Stimulated activated naive CD8-positive, alpha-beta T cell treated with anti-CD3 and anti-CD28 coated beads, Interleukin-15, Interleukin-2, amounts not matched to agents 100 ng/mL and 50 ng/mL, for 24 hours (primary cell): Measurements from ENCODE around the gene TBC1D21.

ENCODE experiments used
- H3K27ac Mint-ChIP-seq: one replicate; pipeline ENCODE4 v1.8.0; 2021; ENCODE audit warnings: mild to moderate bottlenecking, mixed read lengths
- H3K27me3 Mint-ChIP-seq: one replicate; pipeline ENCODE4 v1.8.0; 2021; ENCODE audit warnings: mixed read lengths
- H3K36me3 Mint-ChIP-seq: one replicate; pipeline ENCODE4 v1.8.0; 2021; ENCODE audit warnings: low read depth, mixed read lengths
- H3K4me1 Mint-ChIP-seq: one replicate; pipeline ENCODE4 v1.8.0; 2021; ENCODE audit warnings: low read depth, mixed read lengths
- H3K4me3 Mint-ChIP-seq: one replicate; pipeline ENCODE4 v1.8.0; 2021; ENCODE audit warnings: mild to moderate bottlenecking, mixed read lengths
- H3K9me3 Mint-ChIP-seq: one replicate; pipeline ENCODE4 v1.8.0; 2021; ENCODE audit warnings: mixed read lengths

Gene TBC1D21

DNA sequence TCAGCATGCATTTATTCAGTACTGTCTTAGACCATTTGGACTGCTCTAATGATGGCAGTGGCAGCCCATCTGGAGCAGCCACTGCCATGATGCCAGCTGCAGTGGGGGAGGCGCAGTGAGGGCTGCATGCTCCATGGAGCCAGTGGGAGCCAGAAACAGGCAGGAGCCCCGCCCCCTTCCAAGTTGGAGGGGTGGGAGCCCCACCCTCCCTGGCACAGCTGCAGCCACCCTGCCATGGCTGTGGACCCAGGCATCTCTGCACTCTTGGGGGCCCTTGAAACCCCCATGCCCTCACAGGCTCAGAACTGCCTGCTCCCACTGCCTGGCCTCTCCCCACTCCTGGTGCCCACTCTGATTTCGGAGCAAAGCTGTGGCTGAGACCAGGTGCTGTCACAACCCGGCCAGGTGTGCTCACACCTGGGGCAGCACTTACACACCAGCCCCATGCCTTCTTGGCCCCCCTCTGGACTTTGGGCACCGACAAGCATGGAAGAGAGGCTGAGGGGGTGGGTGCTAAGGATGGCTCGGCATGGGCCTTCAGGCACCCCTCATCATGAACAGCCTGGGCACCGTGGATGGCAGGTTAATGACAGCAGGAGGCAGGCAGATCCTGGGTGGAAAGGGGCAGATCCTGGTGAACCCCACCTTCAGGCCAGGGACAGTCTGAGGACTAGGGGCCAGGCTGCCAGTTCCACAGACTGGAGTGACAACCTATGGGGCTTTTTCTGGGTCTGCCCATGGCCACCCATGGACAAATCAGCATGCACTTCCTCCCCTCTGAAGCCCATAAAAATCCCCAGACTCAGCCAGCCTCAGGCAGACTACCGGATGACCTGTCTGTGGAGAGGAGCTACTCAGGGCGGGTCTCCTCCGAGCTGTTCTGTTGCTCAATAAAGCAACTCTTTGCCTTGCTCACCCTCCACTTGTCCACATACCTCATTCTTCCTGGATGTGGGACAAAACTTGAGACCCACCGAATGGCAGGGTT lies 18.3 kb downstream of the TBC1D21 start:
- Mint-ChIP-seq H3K9me3 (no peaks in the 10 kb centered on the region), H3K27ac (no peak overlapping the region)

DNA sequence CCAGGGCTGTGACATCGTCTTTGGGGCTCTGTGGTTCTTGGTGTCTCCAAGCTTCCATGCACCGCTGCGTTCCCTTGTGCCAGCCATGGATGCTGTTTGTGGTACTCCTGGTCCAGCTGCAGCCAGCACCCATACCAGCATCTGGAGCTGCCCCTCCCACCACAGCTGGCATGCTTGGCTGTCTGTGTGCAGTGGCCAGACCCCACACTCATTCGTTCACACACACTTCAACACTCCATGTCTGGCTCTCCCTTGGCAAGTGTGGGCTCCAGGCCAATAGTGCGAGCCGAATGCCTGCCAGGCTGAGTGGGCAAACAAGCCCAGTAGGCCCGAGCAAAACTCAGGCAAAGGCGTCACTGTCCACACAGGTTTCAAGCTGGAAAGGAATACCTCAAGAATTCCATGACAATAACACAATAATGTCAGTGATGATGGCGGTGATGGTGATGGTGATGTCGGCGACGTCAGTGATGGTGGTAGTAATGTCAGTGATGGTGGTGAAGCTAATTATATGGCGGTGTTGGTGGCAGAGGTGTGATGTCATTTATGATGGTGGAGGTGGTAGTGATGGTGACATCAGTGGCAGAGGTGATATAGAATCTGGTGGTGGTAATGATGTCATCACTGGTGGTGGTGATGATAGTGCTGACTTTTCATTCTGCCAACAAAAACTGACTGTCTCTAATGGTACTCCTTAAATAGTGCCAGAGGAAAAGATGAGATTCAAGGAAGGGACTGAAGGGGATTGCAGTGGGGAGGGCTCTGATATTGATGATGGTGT lies 19.3 kb downstream of the TBC1D21 start:
- H3K27ac Mint-ChIP-seq = no peak overlapping the region
- H3K9me3 Mint-ChIP-seq = no peaks in the 10 kb centered on the region
- H3K4me1 Mint-ChIP-seq = no peaks in the 10 kb centered on the region
- H3K27me3 Mint-ChIP-seq = peaks cover 4% of the 10 kb centered on the region
- no peaks in the 10 kb centered on the region for H3K36me3 Mint-ChIP-seq
- H3K4me3 Mint-ChIP-seq = no peak overlapping the region

More for the DNA sequence above, 18.3 kb downstream of the TBC1D21 start:
- Mint-ChIP-seq H3K4me1 (no peaks in the 10 kb centered on the region), H3K36me3 (no peaks in the 10 kb centered on the region), H3K4me3 (no peak overlapping the region), H3K27me3 (peaks cover 4% of the 10 kb centered on the region)

DNA sequence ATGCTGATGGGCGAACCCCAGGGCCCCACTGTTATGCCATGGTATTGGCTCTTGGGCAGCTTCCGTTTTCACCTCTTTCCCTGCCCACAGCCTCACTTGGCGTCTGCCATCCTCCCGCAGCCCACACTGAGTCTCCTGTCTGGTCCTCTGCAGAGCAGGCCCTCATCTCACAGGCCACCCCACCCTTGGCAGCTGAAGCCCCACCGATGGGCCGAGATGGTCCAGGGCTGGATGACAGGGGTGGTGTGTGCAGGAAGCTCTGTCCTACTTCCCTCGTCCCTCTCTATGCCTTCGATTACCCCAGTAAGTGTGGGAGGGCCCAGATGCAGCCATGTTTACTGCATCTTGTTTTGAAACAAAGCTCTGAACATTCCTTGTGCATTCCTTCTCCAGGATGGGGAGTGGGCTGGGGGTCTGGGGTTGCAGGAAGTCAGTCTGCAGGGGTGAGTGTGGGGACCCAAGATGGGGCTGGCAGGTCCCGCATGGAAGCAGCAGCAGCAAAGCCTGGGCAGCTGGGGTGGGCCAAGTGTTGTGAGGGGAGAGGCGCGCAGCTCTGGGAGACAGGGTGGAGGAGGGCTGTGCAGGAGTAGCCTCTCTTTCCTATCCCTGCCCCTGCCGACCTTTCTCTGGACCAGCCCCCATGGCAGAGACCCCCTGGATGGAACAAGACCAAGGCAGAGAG lies 20.9 kb downstream of the TBC1D21 start:
- no peak overlapping the region for H3K27ac Mint-ChIP-seq
- peaks cover 4% of the 10 kb centered on the region for H3K27me3 Mint-ChIP-seq
- no peak overlapping the region for H3K4me3 Mint-ChIP-seq
- H3K9me3 Mint-ChIP-seq = no peaks in the 10 kb centered on the region
- no peaks in the 10 kb centered on the region for H3K36me3 Mint-ChIP-seq
- no peaks in the 10 kb centered on the region for H3K4me1 Mint-ChIP-seq

DNA sequence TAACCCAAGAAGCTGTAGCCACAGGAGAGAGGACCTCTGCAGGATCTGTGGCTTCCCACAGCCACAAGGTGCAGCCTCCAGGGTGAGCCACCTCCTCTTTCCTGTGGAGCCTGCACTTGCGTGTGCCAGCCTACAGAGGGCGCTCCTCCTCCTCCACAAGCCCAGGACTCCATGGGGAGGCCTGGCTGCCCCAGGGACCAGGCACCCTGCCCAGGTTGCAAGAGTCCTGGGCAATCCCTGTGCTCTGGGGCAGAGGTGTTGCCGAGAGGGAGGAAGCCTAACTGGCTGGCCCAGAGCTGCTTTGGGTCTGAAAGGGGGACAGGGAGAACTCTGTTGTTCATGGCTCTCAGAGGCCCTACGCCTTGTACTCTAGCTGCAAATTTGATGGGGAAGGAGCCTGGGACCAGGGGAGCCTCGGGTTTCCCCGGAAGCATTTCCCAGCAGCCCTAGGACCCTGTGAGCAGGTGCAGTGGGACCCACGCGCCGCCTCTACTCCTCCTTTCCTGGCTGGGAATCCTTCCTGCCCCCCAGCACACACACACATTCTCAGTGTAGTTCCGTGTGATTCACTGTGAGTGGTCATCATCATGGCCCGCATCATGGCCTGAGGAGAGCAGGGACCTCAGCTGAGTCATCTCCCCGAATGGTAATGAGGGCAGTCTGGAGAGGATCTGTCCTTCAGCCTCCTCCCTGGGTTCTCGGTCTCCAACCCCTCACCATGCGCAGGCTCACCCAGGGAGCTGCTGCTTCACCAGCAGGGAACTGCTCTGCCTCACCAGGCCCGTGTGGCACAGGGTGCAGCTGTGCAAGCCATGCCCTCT lies 24.3 kb downstream of the TBC1D21 start:
- Mint-ChIP-seq H3K27ac (no peak overlapping the region), H3K4me1 (no peaks in the 10 kb centered on the region), H3K9me3 (no peaks in the 10 kb centered on the region), H3K4me3 (no peak overlapping the region), H3K36me3 (no peaks in the 10 kb centered on the region), H3K27me3 (no peaks in the 10 kb centered on the region)

DNA sequence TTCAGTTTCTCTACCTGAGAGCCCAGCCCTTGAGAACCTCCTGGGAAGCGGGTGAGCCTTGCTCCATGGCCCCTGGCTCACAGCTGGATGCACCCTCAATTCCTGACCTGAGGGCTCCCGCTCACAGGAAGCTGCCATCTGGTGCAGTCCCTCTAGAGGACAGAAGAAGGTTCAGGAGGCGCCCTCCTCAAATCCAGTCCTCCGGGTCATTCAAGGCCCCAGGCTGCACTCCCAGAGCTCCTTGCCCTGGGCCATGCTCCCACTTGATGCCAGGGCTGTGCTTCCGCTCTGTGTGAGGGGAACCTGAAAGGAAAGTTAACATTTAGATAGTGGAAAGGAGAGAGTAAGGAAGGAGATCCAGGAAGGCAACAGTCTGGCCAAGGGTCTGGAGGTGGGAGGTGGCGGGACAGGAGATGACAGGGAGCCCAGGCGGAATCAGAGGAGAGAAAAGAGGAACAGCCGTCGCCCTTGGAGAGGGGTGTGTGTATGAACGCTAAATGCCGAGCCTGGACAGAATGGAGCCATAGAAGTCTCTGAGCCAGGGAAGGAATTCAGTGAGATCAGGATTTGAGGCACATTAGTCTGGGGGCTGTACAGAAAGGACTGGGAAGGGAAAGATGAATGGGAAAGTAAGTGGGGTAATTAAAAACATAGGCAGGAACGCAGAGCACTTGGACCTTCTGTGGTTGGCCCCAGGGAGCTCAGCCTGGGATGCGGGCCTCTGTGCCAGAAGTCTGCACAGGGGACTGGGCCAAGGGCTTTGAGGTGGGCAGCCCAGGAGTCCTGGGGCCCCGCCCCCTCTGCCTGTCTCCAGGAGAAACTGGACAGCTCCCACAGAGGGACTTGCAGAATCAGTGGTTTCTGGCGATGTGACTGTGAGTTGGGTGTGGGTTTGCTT lies 26.1 kb downstream of the TBC1D21 start:
- no peaks in the 10 kb centered on the region for H3K4me1 Mint-ChIP-seq
- H3K9me3 Mint-ChIP-seq = no peaks in the 10 kb centered on the region
- H3K4me3 Mint-ChIP-seq = no peak overlapping the region
- H3K36me3 Mint-ChIP-seq = no peaks in the 10 kb centered on the region
- H3K27ac Mint-ChIP-seq = no peak overlapping the region
- no peaks in the 10 kb centered on the region for H3K27me3 Mint-ChIP-seq

DNA sequence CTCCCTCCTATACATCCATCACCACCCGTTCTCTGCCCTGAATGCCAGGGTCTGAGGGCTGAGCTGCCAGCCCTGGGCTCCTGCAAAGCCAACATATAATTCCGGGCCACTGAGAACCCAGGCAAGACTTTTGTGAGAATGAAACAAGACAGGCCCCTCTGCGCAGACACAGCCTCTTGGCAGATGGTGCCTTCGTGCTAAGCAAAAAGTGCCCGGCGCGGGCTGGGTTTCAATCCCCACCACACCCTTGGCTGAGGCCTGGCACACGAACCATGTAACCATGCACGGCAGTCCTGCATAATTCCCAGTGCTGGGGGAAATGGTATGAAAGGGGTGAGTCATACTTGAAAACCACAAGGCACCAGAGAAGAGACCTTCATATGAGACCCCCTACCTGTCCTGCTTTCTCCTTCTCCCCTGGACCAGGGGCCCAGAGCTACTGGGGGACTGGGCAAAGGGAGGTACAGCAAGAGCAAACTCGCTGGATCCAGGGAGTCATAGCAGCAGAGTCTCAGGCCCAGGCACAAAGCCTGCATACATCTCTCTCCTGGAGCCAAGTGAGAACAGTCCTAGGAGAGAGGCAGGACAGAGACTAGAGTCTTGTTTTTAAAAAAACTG lies 26.8 kb downstream of the TBC1D21 start:
- no peaks in the 10 kb centered on the region for H3K9me3 Mint-ChIP-seq
- no peak overlapping the region for H3K4me3 Mint-ChIP-seq

DNA sequence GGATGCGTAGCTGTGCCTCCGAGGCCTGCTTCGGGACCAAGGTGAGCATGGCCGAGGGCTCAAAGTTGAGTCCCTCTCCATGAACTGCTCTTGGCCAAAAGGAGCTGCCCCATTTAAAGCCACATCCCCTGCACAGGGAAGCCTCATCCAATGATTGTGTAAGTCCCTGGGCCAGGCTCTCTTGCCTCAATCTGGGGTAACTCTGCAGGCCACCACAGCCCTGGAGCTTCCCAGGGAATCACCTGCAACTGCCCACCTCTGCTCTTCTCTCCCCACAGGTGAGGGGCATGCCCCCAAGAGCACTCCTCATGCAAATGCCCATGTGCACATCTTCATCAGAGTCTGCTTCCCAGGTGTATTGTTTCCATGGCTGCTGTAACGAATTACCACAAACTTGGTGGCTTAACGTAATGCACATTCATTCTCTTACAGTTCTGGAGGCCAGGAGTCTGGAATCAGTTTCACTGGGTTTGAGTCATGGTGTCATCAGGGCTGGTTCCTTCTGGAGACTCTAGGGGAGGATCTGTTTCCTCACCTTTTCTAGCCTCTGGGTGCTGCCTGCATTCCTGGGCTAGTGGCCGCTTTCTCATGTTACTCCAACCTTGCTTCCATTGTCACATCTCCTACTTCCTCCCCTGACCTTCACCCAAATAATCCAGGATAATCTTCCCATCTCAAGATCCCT lies 27.9 kb downstream of the TBC1D21 start:
- Mint-ChIP-seq H3K4me3 (no peak overlapping the region), H3K27me3 (no peaks in the 10 kb centered on the region), H3K36me3 (no peaks in the 10 kb centered on the region), H3K4me1 (no peaks in the 10 kb centered on the region), H3K9me3 (no peaks in the 10 kb centered on the region), H3K27ac (no peak overlapping the region)

More for the DNA sequence above, 26.8 kb downstream of the TBC1D21 start:
- Mint-ChIP-seq H3K4me1 (no peaks in the 10 kb centered on the region), H3K27me3 (no peaks in the 10 kb centered on the region), H3K36me3 (no peaks in the 10 kb centered on the region), H3K27ac (no peak overlapping the region)

DNA sequence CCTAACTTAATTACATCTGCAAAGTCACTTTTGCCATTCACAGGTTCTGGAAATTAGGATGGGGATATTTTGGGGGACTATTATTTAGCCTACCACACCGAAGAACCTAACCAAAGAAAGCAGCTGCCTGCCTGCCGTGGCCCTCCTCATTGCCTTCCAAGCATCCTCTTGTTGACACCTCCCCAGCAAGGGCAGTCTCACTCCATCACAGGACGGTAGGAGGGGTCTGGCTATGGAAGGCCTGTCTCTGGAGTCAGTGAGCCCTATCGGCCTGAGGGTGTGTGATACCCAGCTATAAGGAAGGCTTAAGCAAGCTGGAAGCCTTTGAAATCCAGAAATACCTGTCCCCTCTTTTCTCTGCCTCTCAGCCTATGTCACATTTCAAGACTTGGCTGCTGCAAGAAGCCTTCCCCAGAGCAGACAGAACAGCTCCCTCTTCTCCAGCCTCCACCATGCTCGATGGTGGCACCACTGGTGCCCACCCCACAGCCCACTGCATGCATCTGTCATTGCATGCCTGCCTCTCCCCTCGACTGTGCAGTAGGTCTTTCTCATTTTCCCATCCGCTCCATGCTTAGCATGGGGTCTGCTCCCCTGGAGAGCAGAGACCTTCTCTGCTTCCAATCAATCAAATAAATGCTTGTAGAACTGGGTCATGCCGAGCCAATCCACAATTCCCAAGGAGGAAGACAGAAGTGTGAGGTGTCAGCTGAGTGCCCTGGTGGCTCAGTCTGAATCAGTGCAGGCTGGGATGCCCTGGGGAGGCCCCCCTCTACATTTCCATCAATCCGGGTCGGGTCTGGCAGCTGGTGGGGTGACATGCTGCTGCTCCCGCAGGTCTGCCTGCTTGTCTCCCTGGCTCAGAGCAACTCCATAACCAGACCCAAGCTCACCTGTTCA lies 29.0 kb downstream of the TBC1D21 start:
- Mint-ChIP-seq H3K27ac (no peak overlapping the region), H3K36me3 (no peaks in the 10 kb centered on the region)

DNA sequence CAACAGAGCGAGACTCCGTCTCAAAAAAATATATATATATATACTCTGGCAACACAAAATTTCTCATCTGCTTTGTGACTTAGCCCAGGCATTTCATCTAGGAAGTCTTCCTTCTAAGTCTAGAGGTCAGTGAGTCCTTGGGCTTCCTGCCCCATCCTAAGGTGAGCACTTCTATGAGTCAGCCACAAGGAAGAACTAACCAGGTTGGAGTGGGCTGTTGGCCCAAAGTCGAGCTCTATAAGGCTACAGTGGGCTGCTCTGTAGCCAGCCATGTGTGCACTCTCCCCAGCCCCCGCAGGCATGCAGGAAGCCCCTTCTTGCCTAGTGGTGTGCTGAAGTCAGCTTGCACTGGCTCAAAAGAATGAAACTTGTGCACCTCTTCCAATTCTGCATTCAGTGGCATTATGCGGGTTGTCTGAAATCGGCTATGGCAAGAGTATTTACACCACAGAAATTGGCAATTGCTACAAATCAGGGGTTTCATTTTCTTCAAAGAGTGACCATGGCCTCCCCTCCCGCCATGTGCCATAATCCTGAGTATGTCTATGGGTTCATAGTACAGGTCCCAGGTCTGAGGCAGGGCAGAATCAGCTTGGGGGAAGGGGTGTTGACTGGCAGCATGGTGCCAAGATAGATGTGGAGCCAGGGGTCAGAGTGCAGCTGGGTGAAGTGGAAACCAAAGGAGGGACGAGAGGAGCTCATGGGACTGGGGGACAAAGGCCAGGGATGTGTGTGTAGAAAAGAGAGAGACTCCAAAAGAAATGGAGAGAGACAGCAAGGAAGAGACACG lies 30.9 kb downstream of the TBC1D21 start:
- H3K27me3 Mint-ChIP-seq = no peaks in the 10 kb centered on the region
- H3K9me3 Mint-ChIP-seq = no peaks in the 10 kb centered on the region
- H3K4me1 Mint-ChIP-seq = no peaks in the 10 kb centered on the region
- H3K27ac Mint-ChIP-seq = no peak overlapping the region
- no peaks in the 10 kb centered on the region for H3K36me3 Mint-ChIP-seq
- H3K4me3 Mint-ChIP-seq = no peak overlapping the region

More for the DNA sequence above, 29.0 kb downstream of the TBC1D21 start:
- no peaks in the 10 kb centered on the region for H3K4me1 Mint-ChIP-seq
- H3K27me3 Mint-ChIP-seq = no peaks in the 10 kb centered on the region
- H3K9me3 Mint-ChIP-seq = no peaks in the 10 kb centered on the region
- H3K4me3 Mint-ChIP-seq = no peak overlapping the region

DNA sequence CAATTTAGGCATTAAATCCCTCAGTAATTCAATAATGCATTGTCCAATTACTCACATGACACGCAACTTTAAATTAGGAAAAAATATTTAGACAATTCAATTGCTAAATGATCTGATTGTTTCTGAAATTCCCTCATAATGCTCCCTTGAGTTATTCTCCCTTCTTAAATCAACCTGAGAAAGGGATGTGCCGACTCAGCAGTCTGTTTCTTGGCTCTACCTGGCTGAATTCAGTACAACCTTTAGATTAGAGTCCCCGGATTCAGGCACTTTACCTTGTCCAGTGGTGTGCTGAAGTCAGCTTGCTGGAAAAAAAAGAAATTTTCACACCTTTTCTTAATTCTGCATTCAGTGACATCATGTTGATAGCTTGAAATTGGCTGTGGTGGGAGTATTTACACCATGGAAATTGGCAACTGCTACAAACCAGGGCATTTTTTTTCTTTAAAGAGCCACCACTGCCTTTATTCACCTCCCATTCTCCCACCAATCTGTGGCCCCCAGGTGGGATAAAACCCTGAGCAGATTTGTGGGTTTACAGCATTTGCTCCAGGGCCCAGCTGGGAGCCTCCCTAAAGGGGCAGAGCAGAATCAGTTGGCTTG lies 32.0 kb downstream of the TBC1D21 start:
- Mint-ChIP-seq H3K9me3 (no peaks in the 10 kb centered on the region), H3K4me1 (no peaks in the 10 kb centered on the region), H3K4me3 (no peak overlapping the region), H3K36me3 (no peaks in the 10 kb centered on the region), H3K27ac (no peak overlapping the region), H3K27me3 (no peaks in the 10 kb centered on the region)

DNA sequence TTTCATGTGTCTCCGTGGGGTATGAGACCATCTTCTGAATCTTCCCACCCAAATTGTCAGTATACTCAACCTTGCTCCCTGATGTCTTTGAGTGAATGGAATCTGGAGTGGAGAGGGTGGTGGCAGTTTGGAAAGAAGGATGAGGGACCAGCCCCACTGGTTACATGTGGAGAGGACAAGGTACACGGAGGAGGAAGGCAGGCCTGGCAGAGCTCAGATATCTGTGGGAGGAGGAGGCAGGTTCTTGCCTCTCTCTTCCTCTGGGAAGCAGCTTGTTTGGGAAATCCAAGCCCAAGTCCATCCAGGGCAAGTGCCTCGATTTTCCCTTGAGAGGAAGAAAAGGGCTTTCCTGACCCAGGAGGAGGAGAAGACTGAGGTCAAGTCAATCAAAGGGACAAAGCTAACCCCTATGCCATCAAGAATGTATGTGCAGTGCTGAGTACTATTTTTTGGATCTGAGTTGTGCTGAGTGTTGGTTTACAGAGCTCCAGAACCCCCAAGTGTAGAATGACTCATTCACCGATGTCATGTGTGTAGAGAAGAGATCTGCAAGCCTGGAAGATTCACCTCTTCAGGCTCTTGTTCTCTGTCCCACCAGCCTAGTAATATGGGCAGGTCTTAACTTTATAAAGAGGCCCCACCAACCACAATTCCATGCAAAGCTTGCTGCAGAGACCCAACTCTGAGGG lies 33.1 kb downstream of the TBC1D21 start:
- Mint-ChIP-seq H3K4me1 (no peaks in the 10 kb centered on the region), H3K36me3 (no peaks in the 10 kb centered on the region), H3K4me3 (no peak overlapping the region), H3K27me3 (no peaks in the 10 kb centered on the region), H3K27ac (no peak overlapping the region), H3K9me3 (no peaks in the 10 kb centered on the region)
